ENCODE data around the gene HDAC4. TPM values are rescaled to one million over a fixed set of nuclear protein-coding genes. Genes with fewer than 3 reads are reported as not detected.

HDAC4 gene
- total RNA-seq, 1 experiment from 2014 or later, result 5.6 TPM

GRCh38 chr2:239343946-239344856 is 56.6 kb downstream of the HDAC4 start:
- in situ Hi-C loops (cut with HindIII; ENCODE audit: low pct_unique_long_range_greater_than_20kb, low sequenced_read_pairs), result no loop called here
- DNase-seq (ENCODE audit: low read depth), result no peak

GRCh38 chr2:239343460-239343859 is 57.4 kb downstream of the HDAC4 start:
- DNase-seq (ENCODE audit: low read depth), result no peak
- in situ Hi-C loops (cut with HindIII; ENCODE audit: low pct_unique_long_range_greater_than_20kb, low sequenced_read_pairs), result no loop called here

GRCh38 chr2:239341840-239342239 is 59.0 kb downstream of the HDAC4 start:
- no peak for DNase-seq (ENCODE audit: low read depth)
- in situ Hi-C loops (cut with HindIII; ENCODE audit: low pct_unique_long_range_greater_than_20kb, low sequenced_read_pairs), result no loop called here

- in situ Hi-C loops (cut with HindIII; ENCODE audit: low pct_unique_long_range_greater_than_20kb, low sequenced_read_pairs), result no loop called here
- no peak for DNase-seq (ENCODE audit: low read depth)
Observed at GRCh38 chr2:239341146-239341732, 59.6 kb downstream of the HDAC4 start.

- in situ Hi-C loops (cut with HindIII; ENCODE audit: low pct_unique_long_range_greater_than_20kb, low sequenced_read_pairs), result no loop called here
- DNase-seq (ENCODE audit: low read depth), result no peak
Observed at GRCh38 chr2:239339726-239340601, 60.9 kb downstream of the HDAC4 start.

- in situ Hi-C loops (cut with HindIII; ENCODE audit: low pct_unique_long_range_greater_than_20kb, low sequenced_read_pairs), result no loop called here
Observed at GRCh38 chr2:239339241-239339640, 61.6 kb downstream of the HDAC4 start.

GRCh38 chr2:239337877-239338484 is 62.8 kb downstream of the HDAC4 start:
- in situ Hi-C loops (cut with HindIII; ENCODE audit: low pct_unique_long_range_greater_than_20kb, low sequenced_read_pairs), result no loop called here
- no peak for DNase-seq (ENCODE audit: low read depth)

More at GRCh38 chr2:239339241-239339640, 61.6 kb downstream of the HDAC4 start:
- no peak for DNase-seq (ENCODE audit: low read depth)

- DNase-seq (ENCODE audit: low read depth), result no peak
- in situ Hi-C loops (cut with HindIII; ENCODE audit: low pct_unique_long_range_greater_than_20kb, low sequenced_read_pairs), result no loop called here
Observed at GRCh38 chr2:239337122-239337876, 63.5 kb downstream of the HDAC4 start.

- in situ Hi-C loops (cut with HindIII; ENCODE audit: low pct_unique_long_range_greater_than_20kb, low sequenced_read_pairs), result no loop called here
- DNase-seq (ENCODE audit: low read depth), result no peak
Observed at GRCh38 chr2:239331560-239331959, 69.3 kb downstream of the HDAC4 start.

GRCh38 chr2:239330836-239331235 is 70.0 kb downstream of the HDAC4 start:
- in situ Hi-C loops (cut with HindIII; ENCODE audit: low pct_unique_long_range_greater_than_20kb, low sequenced_read_pairs), result no loop called here
- DNase-seq (ENCODE audit: low read depth), result no peak

GRCh38 chr2:239329972-239330572 is 70.7 kb downstream of the HDAC4 start:
- no peak for DNase-seq (ENCODE audit: low read depth)
- in situ Hi-C loops (cut with HindIII; ENCODE audit: low pct_unique_long_range_greater_than_20kb, low sequenced_read_pairs), result no loop called here

- no peak for DNase-seq (ENCODE audit: low read depth)
- in situ Hi-C loops (cut with HindIII; ENCODE audit: low pct_unique_long_range_greater_than_20kb, low sequenced_read_pairs), result no loop called here
Observed at GRCh38 chr2:239329284-239329971, 71.4 kb downstream of the HDAC4 start.

- in situ Hi-C loops (cut with HindIII; ENCODE audit: low pct_unique_long_range_greater_than_20kb, low sequenced_read_pairs), result no loop called here
Observed at GRCh38 chr2:239328351-239329191, 72.2 kb downstream of the HDAC4 start.

GRCh38 chr2:239327536-239328350 is 73.1 kb downstream of the HDAC4 start:
- no peak for DNase-seq (ENCODE audit: low read depth)
- in situ Hi-C loops (cut with HindIII; ENCODE audit: low pct_unique_long_range_greater_than_20kb, low sequenced_read_pairs), result no loop called here

More at GRCh38 chr2:239328351-239329191, 72.2 kb downstream of the HDAC4 start:
- DNase-seq (ENCODE audit: low read depth), result no peak

GRCh38 chr2:239326831-239327535 is 73.8 kb downstream of the HDAC4 start:
- in situ Hi-C loops (cut with HindIII; ENCODE audit: low pct_unique_long_range_greater_than_20kb, low sequenced_read_pairs), result no loop called here
- no peak for DNase-seq (ENCODE audit: low read depth)

All from Caki2 (cell line).